DOHH2 (cell line): ENCODE results near the gene DLL3.
A peak's percentile ranks its signal among the peaks of the same experiment; 100 is the strongest.

Experiments
- H3F3A ChIP-seq: fragments of 200-600 bp; sonication (generic), shearing (Covaris generic); 2 replicates; pipeline ENCODE4 v1.6.0; 2016; ENCODE audit warnings: antibody characterized with exemption, mild to moderate bottlenecking; ENCODE audit not compliant: control insufficient read depth, insufficient read depth
- H3K27ac ChIP-seq: fragments of 200-600 bp; sonication (generic); 2 replicates; pipeline ENCODE4 v1.5.1; 2014; ENCODE audit warnings: low read depth, mild to moderate bottlenecking, low read length, moderate library complexity
- H3K27me3 ChIP-seq: fragments of 200-600 bp; sonication (generic); 2 replicates; pipeline ENCODE4 v1.6.1; 2014; ENCODE audit warnings: mild to moderate bottlenecking, low read length, mixed read lengths; ENCODE audit not compliant: control insufficient read depth
- H3K36me3 ChIP-seq: fragments of 200-600 bp; sonication (generic); 2 replicates; pipeline ENCODE4 v1.6.1; 2014; ENCODE audit warnings: mild to moderate bottlenecking, low read length, moderate library complexity, mixed read lengths; ENCODE audit not compliant: control insufficient read depth
- H3K4me1 ChIP-seq: fragments of 200-600 bp; sonication (generic); 2 replicates; pipeline ENCODE4 v1.6.1; 2014; ENCODE audit warnings: mild to moderate bottlenecking, low read length, mixed read lengths; ENCODE audit not compliant: control insufficient read depth
- H3K4me2 ChIP-seq: fragments of 200-600 bp; sonication (generic); 2 replicates; pipeline ENCODE4 v1.6.0; 2014; ENCODE audit warnings: mild to moderate bottlenecking, low read length, moderate library complexity
- H3K4me3 ChIP-seq: fragments of 200-600 bp; sonication (generic); 2 replicates; pipeline ENCODE4 v1.5.1; 2014; ENCODE audit warnings: mild to moderate bottlenecking, low read length, mixed read lengths
- H3K79me2 ChIP-seq: fragments of 200-600 bp; sonication (generic); 2 replicates; pipeline ENCODE4 v1.6.1; 2014; ENCODE audit warnings: mild to moderate bottlenecking, low read length, mixed read lengths; ENCODE audit not compliant: control insufficient read depth
- H3K9me2 ChIP-seq: fragments of 200-600 bp; sonication (generic); replicated peaks from 2 replicates; pipeline ENCODE4 v1.6.1; 2014; ENCODE audit warnings: mild to moderate bottlenecking, low read length, mixed read lengths; ENCODE audit not compliant: control insufficient read depth
- H3K9me3 ChIP-seq: fragments of 200-600 bp; sonication (generic); 2 replicates; pipeline ENCODE4 v1.6.1; 2014; ENCODE audit warnings: antibody characterized with exemption, low read length, mixed read lengths; ENCODE audit not compliant: control insufficient read depth, insufficient read depth
- H4K20me1 ChIP-seq: fragments of 200-600 bp; sonication (generic); 2 replicates; pipeline ENCODE4 v1.6.0; 2014; ENCODE audit warnings: low read depth, mild to moderate bottlenecking, antibody characterized with exemption, low read length, moderate library complexity; ENCODE audit not compliant: control insufficient read depth, insufficient read depth
- CTCF ChIP-seq: fragments of 200-600 bp; sonication (generic); IDR thresholded peaks from one replicate; pipeline ENCODE4 v1.5.1; 2014; ENCODE audit warnings: antibody characterized with exemption, mild to moderate bottlenecking, low read depth, low read length; ENCODE audit not compliant: poor library complexity, severe bottlenecking
- EZH2phosphoT487 ChIP-seq: fragments of 200-600 bp; sonication (generic); IDR thresholded peaks from 2 replicates; pipeline ENCODE4 v1.6.1; 2017; ENCODE audit warnings: borderline replicate concordance, mild to moderate bottlenecking, antibody characterized with exemption, low read length, moderate library complexity, mixed read lengths

The DLL3 gene

GRCh38 chr19:39480337-39481228 is 18.2 kb upstream of the DLL3 start, which contains the start of gene TIMM50:
Gene TIMM50, plus strand, starts transcription at chr19:39480838. Its CDS starts 16 bp downstream, at chr19:39480854.
- H3K4me3 ChIP-seq = peak within 1 kb of the TSS; percentile 90
- peak within 1 kb of the TSS; percentile 94 for H3K4me2 ChIP-seq
- peaks cover 47% of the 10 kb centered on the region for H3K36me3 ChIP-seq
- H4K20me1 ChIP-seq = no peaks in the 10 kb centered on the region
- peaks cover 36% of the 10 kb centered on the region for H3K79me2 ChIP-seq
- peaks cover 20% of the 10 kb centered on the region for H3K4me1 ChIP-seq
- no peaks in the 10 kb centered on the region for H3K27me3 ChIP-seq
- no peaks in the 10 kb centered on the region for H3K9me2 ChIP-seq
- H3K27ac ChIP-seq = peak within 1 kb of the TSS; percentile 51
- TF ChIP-seq EZH2phosphoT487 (no peak), CTCF (no peak)
- peaks cover 7% of the 10 kb centered on the region for H3F3A ChIP-seq
- no peaks in the 10 kb centered on the region for H3K9me3 ChIP-seq

GRCh38 chr19:39481229-39481545 is 17.6 kb upstream of the DLL3 start:
- Histone ChIP-seq H3K4me3 (peak overlapping the region; percentile 90), H3K36me3 (peaks cover 47% of the 10 kb centered on the region)

GRCh38 chr19:39481676-39482075 is 17.1 kb upstream of the DLL3 start:
- Histone ChIP-seq H3K27ac (peak overlapping the region; percentile 51; the same call in 1 of the 2 replicates), H3K4me2 (peak overlapping the region; percentile 94), H3F3A (peaks cover 7% of the 10 kb centered on the region), H3K27me3 (no peaks in the 10 kb centered on the region), H3K4me3 (peak overlapping the region; percentile 90), H3K4me1 (peaks cover 20% of the 10 kb centered on the region), H3K9me2 (no peaks in the 10 kb centered on the region), H3K79me2 (peaks cover 36% of the 10 kb centered on the region), H4K20me1 (no peaks in the 10 kb centered on the region), H3K36me3 (peaks cover 47% of the 10 kb centered on the region), H3K9me3 (no peaks in the 10 kb centered on the region)
- TF ChIP-seq EZH2phosphoT487 = no peak
- TF ChIP-seq CTCF = no peak

More at GRCh38 chr19:39481229-39481545, 17.6 kb upstream of the DLL3 start:
- H3K9me3 ChIP-seq = no peaks in the 10 kb centered on the region
- H3F3A ChIP-seq = peaks cover 7% of the 10 kb centered on the region
- H3K4me2 ChIP-seq = peak overlapping the region; percentile 94
- no peaks in the 10 kb centered on the region for H4K20me1 ChIP-seq
- H3K27me3 ChIP-seq = no peaks in the 10 kb centered on the region
- H3K4me1 ChIP-seq = peaks cover 20% of the 10 kb centered on the region
- no peaks in the 10 kb centered on the region for H3K9me2 ChIP-seq
- H3K27ac ChIP-seq = peak overlapping the region; percentile 51
- peaks cover 36% of the 10 kb centered on the region for H3K79me2 ChIP-seq
- TF ChIP-seq CTCF = no peak
- no peak for TF ChIP-seq EZH2phosphoT487
